Measurements from ENCODE around the gene AKIP1.

AKIP1 gene

DNA sequence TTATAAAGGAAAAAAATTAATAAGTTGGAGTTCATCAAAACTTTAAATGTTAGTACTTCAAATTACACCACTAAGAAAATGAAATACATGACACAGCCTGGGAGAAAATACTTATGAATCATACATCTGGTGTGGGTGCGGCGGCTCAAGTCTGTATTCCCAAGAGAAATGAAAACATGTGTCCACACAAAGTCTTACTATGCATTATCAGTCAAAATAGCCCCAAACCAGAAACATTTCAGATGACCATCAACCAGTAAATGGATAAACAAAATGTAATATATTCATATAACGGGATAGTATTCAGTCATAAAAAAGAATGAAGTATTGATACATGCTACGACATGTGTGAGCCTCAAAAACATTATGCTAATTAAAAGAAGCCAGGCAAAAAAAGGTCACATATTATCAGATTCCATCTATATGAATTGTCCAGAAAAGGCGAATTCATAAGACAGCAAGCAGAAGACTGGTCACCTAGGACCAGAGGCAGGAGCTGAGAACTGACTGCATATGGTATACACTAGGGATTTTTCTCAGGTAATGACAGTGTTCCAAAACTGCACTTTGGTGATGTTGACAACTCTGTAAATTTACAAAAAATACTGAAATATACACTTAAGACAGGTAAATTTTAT, 5.3 kb upstream of the AKIP1 start:
- TF ChIP-seq CTCF (IDR thresholded peaks at IDR 0.05; ENCODE audit: insufficient read depth, low read depth, low read length, missing control alignments): no peak
- no peak for DNase-seq (ENCODE audit: low read depth)
- no peak overlapping the region for H3K4me3 ChIP-seq (ENCODE audit: low read depth, low read length)

- no peak overlapping the region for H3K4me3 ChIP-seq (ENCODE audit: low read depth, low read length)
- DNase-seq (ENCODE audit: low read depth): no peak
- no peak for TF ChIP-seq CTCF (IDR thresholded peaks at IDR 0.05; ENCODE audit: insufficient read depth, low read depth, low read length, missing control alignments)
These were observed 3.9 kb upstream of the AKIP1 start for GRCh38 chr11:8907116-8907515.

DNA sequence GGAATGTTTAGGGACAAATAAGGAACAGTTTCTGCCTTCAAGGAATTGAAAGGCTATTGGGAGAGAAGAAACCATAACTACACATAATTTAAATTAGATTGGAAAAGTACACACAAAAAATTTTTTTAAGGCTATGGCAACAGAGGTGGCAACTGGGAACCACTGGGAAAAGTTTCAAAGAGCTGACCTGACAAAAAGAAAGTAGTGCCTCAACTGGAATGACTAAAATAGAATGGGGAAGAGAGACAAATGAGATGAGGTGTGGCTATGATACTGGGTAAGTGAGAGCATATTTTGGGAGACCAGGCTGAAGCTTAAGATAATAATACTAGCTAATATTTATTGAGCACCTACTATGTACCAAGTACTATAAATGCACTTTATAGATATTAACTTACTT, 2.9 kb upstream of the AKIP1 start:
- TF ChIP-seq CTCF (IDR thresholded peaks at IDR 0.05; ENCODE audit: insufficient read depth, low read depth, low read length, missing control alignments): no peak
- no peak overlapping the region for H3K4me3 ChIP-seq (ENCODE audit: low read depth, low read length)
- no peak for DNase-seq (ENCODE audit: low read depth)

- TF ChIP-seq CTCF (IDR thresholded peaks at IDR 0.05; ENCODE audit: insufficient read depth, low read depth, low read length, missing control alignments): no peak
- peak overlapping the region; percentile 86 for H3K4me3 ChIP-seq (ENCODE audit: low read depth, low read length)
- no peak for DNase-seq (ENCODE audit: low read depth)
These were observed 351 bp upstream of the AKIP1 start for GRCh38 chr11:8910649-8911026.

DNA sequence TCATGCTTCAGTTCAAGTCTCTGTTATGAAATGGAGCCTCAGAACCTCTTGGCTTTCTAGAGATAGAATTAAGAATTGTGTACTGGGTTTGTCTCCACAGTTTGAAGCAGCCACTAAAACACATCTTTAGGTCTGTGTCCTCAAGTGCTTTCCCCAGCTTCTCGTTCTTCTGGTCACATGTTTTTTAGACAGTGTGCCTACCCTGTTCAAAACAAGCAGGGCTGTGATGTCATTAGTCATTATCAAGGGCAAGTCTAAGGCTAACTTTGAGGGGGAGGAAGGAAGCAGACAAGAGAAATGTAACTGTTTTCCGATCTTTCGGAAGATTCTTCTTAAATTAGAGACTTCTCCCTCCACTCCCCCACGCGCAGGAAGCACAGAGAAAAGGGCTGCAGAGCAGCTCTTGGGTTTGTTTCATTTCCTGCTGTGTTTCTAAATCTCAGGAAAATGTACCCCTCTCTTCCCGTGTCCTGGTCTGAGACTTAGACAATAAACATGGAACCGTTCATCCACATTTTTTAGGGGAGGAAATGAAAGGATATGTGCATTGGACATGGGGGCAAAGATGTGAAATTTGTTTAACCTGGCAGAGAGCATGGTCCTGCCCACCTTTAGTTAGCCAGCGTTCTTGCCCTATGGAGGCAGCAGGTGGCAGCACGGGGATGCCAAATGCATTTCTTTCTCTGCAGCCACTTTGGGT, 3.1 kb downstream of the AKIP1 start:
- peak; percentile 58 for DNase-seq (ENCODE audit: low read depth)
- peak overlapping the region; percentile 29 for H3K4me3 ChIP-seq (ENCODE audit: low read depth, low read length)
- peak; percentile 75 for TF ChIP-seq CTCF (IDR thresholded peaks at IDR 0.05; ENCODE audit: insufficient read depth, low read depth, low read length, missing control alignments)

GRCh38 chr11:8914661-8915018, 3.7 kb downstream of the AKIP1 start:
- H3K4me3 ChIP-seq (ENCODE audit: low read depth, low read length): no peak overlapping the region
- TF ChIP-seq CTCF (IDR thresholded peaks at IDR 0.05; ENCODE audit: insufficient read depth, low read depth, low read length, missing control alignments): no peak
- no peak for DNase-seq (ENCODE audit: low read depth)

Data from GM12865 (cell line).